PC-3 (cell line): ENCODE data around the gene CDH6. TPM values are rescaled to one million over a fixed set of nuclear protein-coding genes. Genes with fewer than 3 reads are reported as not detected.

Experiments
- ATAC-seq: fragments of 200-7000 bp; cut with Tn5 transposase; 2 replicates; pipeline ENCODE4 v1.9.1; 2020; ENCODE audit warnings: mild to moderate bottlenecking, moderate library complexity
- BruUV-seq: library from RNA; stranded (reverse); fragments of 400-500 nt; replicated peaks from 2 replicates; lab custom pipeline; 2021; lab: Mats Ljungman, UMichigan
- CTCF ChIA-PET: fragments of 300-600 bp; sonication (Branson Sonifier 250); formaldehyde crosslinking; loops from one replicate; lab custom pipeline; 2022; ENCODE audit warnings: antibody characterized with exemption; lab: Charles Lee
- POLR2A ChIA-PET: fragments of 300-600 bp; sonication (Branson Sonifier 250); formaldehyde crosslinking; loops from one replicate; lab custom pipeline; 2022; ENCODE audit warnings: antibody characterized with exemption; ENCODE audit not compliant: unreplicated experiment; lab: Charles Lee
- DNase-seq: peaks from one replicate; pipeline ENCODE4 v3.0.0-alpha.2; 2015
- H2AFZ ChIP-seq: fragments of 300-600 bp; sonication (generic); 2 replicates; pipeline ENCODE4 v1.6.0; 2016; ENCODE audit warnings: antibody characterized with exemption, low read length
- H3F3A ChIP-seq: fragments of 300-600 bp; sonication (generic); one replicate; pipeline ENCODE4 v1.6.0; 2017; ENCODE audit warnings: antibody characterized with exemption, low read length, control low read depth, mild to moderate bottlenecking; ENCODE audit not compliant: unreplicated experiment
- H3K27ac ChIP-seq: fragments of 300-600 bp; sonication (generic); 2 replicates; pipeline ENCODE4 v1.5.1; 2016; ENCODE audit warnings: mild to moderate bottlenecking, low read length
- H3K27me3 ChIP-seq: fragments of 300-600 bp; sonication (generic); 2 replicates; pipeline ENCODE4 v1.6.1; 2016; ENCODE audit warnings: low read length, mixed read lengths
- H3K36me3 ChIP-seq: fragments of 300-600 bp; sonication (generic); 2 replicates; pipeline ENCODE4 v1.6.1; 2016; ENCODE audit warnings: low read depth, mixed run types, low read length, mixed read lengths
- H3K4me1 ChIP-seq: fragments of 300-600 bp; sonication (generic); 2 replicates; pipeline ENCODE4 v1.5.1; 2016; ENCODE audit warnings: low read length; ENCODE audit not compliant: insufficient read depth
- H3K4me2 ChIP-seq: fragments of 300-600 bp; sonication (generic); 2 replicates; pipeline ENCODE4 v1.6.0; 2016; ENCODE audit warnings: low read length
- H3K4me3 ChIP-seq: fragments of 300-600 bp; sonication (generic); 2 replicates; pipeline ENCODE4 v1.5.1; 2016; ENCODE audit warnings: mild to moderate bottlenecking, low read length, mixed read lengths
- H3K79me2 ChIP-seq: fragments of 300-600 bp; sonication (generic); 2 replicates; pipeline ENCODE4 v1.6.1; 2017; ENCODE audit warnings: low read length, mixed read lengths
- H3K9ac ChIP-seq: fragments of 300-600 bp; sonication (generic); 2 replicates; pipeline ENCODE4 v1.6.0; 2016; ENCODE audit warnings: mild to moderate bottlenecking, low read length
- H3K9me2 ChIP-seq: fragments of 300-600 bp; sonication (generic); replicated peaks from 2 replicates; pipeline ENCODE4 v1.6.1; 2016; ENCODE audit warnings: mixed run types, low read length, mixed read lengths
- H3K9me3 ChIP-seq: fragments of 300-600 bp; sonication (generic); 2 replicates; pipeline ENCODE4 v1.6.1; 2016; ENCODE audit warnings: low read length, mixed read lengths
- H4K20me1 ChIP-seq: fragments of 300-600 bp; sonication (generic); 2 replicates; pipeline ENCODE4 v1.6.1; 2016; ENCODE audit warnings: low read length, mixed read lengths
- EZH2 ChIP-seq: fragments of 300-600 bp; sonication (generic); IDR thresholded peaks from one replicate; pipeline ENCODE4 v1.6.1; 2017; ENCODE audit warnings: antibody characterized with exemption, mild to moderate bottlenecking, low read length; ENCODE audit not compliant: unreplicated experiment
- EZH2phosphoT487 ChIP-seq: fragments of 300-600 bp; sonication (generic); IDR thresholded peaks from 2 replicates; pipeline ENCODE4 v1.6.1; 2018; ENCODE audit warnings: mild to moderate bottlenecking, antibody characterized with exemption, low read length, borderline replicate concordance
- intact Hi-C: fragments of 100-400 bp; cut with micrococcal nuclease; formaldehyde crosslinking; loops from 2 replicates; pipeline ENCODE4 v1.9.0; 2023
- total RNA-seq: library from RNA; depleted of rRNA; stranded (reverse); fragments of >200 nt; gene quantifications from 2 replicates; pipeline ENCODE4 v1.2.3, GENCODE V29; 2014
- TF ChIP-seq, protein P1 (sequence below): fragments of 300-600 bp; sonication (generic); conservative IDR thresholded peaks from 2 replicates; pipeline ENCODE4 v1.5.1; 2017; ENCODE audit warnings: antibody characterized with exemption, low read depth, mild to moderate bottlenecking, low read length

Gene CDH6
- total RNA-seq, 1 experiment from 2014 or later: 1.9 TPM

GRCh38 chr5:31157720-31158119, 35.8 kb upstream of the CDH6 start:
- peaks cover 37% of the 10 kb centered on the region for H3K27me3 ChIP-seq
- no peaks in the 10 kb centered on the region for H3K9me2 ChIP-seq
- H4K20me1 ChIP-seq: no peaks in the 10 kb centered on the region
- no peak overlapping the region for H3K4me3 ChIP-seq
- ATAC-seq (no peak), DNase-seq (no peak)
- H3K79me2 ChIP-seq: no peaks in the 10 kb centered on the region
- no peak overlapping the region for H3K9ac ChIP-seq
- H3K27ac ChIP-seq: no peak overlapping the region
- intact Hi-C loops: no loop called here
- H3K4me1 ChIP-seq: no peaks in the 10 kb centered on the region
- H3F3A ChIP-seq: no peaks in the 10 kb centered on the region
- no TSS peak for BruUV-seq
- TF ChIP-seq, protein P1, sequence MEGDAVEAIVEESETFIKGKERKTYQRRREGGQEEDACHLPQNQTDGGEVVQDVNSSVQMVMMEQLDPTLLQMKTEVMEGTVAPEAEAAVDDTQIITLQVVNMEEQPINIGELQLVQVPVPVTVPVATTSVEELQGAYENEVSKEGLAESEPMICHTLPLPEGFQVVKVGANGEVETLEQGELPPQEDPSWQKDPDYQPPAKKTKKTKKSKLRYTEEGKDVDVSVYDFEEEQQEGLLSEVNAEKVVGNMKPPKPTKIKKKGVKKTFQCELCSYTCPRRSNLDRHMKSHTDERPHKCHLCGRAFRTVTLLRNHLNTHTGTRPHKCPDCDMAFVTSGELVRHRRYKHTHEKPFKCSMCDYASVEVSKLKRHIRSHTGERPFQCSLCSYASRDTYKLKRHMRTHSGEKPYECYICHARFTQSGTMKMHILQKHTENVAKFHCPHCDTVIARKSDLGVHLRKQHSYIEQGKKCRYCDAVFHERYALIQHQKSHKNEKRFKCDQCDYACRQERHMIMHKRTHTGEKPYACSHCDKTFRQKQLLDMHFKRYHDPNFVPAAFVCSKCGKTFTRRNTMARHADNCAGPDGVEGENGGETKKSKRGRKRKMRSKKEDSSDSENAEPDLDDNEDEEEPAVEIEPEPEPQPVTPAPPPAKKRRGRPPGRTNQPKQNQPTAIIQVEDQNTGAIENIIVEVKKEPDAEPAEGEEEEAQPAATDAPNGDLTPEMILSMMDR: no peak
- no peak for TF ChIP-seq EZH2
- no peak for TF ChIP-seq EZH2phosphoT487
- H3K36me3 ChIP-seq: no peaks in the 10 kb centered on the region
- ChIA-PET POLR2A (no interaction called here), CTCF (no interaction called here)
- H3K4me2 ChIP-seq: no peak overlapping the region
- H3K9me3 ChIP-seq: no peaks in the 10 kb centered on the region
- no peak overlapping the region for H2AFZ ChIP-seq

- no peak overlapping the region for H3K9ac ChIP-seq
- H4K20me1 ChIP-seq: no peaks in the 10 kb centered on the region
- no peaks in the 10 kb centered on the region for H3K9me2 ChIP-seq
- DNase-seq: no peak
- POLR2A ChIA-PET: no interaction called here
- no peak overlapping the region for H2AFZ ChIP-seq
- no TSS peak for BruUV-seq
- no peak overlapping the region for H3K4me3 ChIP-seq
- H3K4me2 ChIP-seq: no peak overlapping the region
- H3K27ac ChIP-seq: no peak overlapping the region
- CTCF ChIA-PET: no interaction called here
- H3K27me3 ChIP-seq: peaks cover 31% of the 10 kb centered on the region
- H3K36me3 ChIP-seq: no peaks in the 10 kb centered on the region
- no peaks in the 10 kb centered on the region for H3K9me3 ChIP-seq
- no peak for ATAC-seq
- no peaks in the 10 kb centered on the region for H3K4me1 ChIP-seq
- H3F3A ChIP-seq: no peaks in the 10 kb centered on the region
- TF ChIP-seq EZH2 (no peak), EZH2phosphoT487 (no peak)
- TF ChIP-seq, protein P1: no peak
- intact Hi-C loops: no loop called here
- no peaks in the 10 kb centered on the region for H3K79me2 ChIP-seq
Observed at GRCh38 chr5:31158686-31159085, 34.8 kb upstream of the CDH6 start.

- no TSS peak for BruUV-seq
- H3K27ac ChIP-seq: no peak overlapping the region
- H2AFZ ChIP-seq: no peak overlapping the region
- DNase-seq (peak; percentile 13), ATAC-seq (no peak)
- TF ChIP-seq, protein P1: no peak
- TF ChIP-seq EZH2phosphoT487: no peak
- no peak for TF ChIP-seq EZH2
- POLR2A ChIA-PET: no interaction called here
- CTCF ChIA-PET: no interaction called here
- H3K4me3 ChIP-seq: no peak overlapping the region
- peaks cover 4% of the 10 kb centered on the region; the same call in 1 of the 2 replicates for H3K27me3 ChIP-seq
- no peaks in the 10 kb centered on the region for H3K79me2 ChIP-seq
- no peaks in the 10 kb centered on the region for H4K20me1 ChIP-seq
- no peaks in the 10 kb centered on the region for H3K9me3 ChIP-seq
- no peak overlapping the region for H3K9ac ChIP-seq
- H3K36me3 ChIP-seq: no peaks in the 10 kb centered on the region
- intact Hi-C loops: no loop called here
- H3K9me2 ChIP-seq: no peaks in the 10 kb centered on the region
- H3K4me2 ChIP-seq: no peak overlapping the region
- no peaks in the 10 kb centered on the region for H3K4me1 ChIP-seq
- no peaks in the 10 kb centered on the region for H3F3A ChIP-seq
Observed at GRCh38 chr5:31161781-31162181, 31.7 kb upstream of the CDH6 start.
